NCI-H774 (cell line): ENCODE data around the gene TMIGD3.

Source experiments
- DNase-seq: peaks from one replicate; lab custom pipeline; 2025; lab: John Stamatoyannopoulos, UW

Gene TMIGD3

DNA sequence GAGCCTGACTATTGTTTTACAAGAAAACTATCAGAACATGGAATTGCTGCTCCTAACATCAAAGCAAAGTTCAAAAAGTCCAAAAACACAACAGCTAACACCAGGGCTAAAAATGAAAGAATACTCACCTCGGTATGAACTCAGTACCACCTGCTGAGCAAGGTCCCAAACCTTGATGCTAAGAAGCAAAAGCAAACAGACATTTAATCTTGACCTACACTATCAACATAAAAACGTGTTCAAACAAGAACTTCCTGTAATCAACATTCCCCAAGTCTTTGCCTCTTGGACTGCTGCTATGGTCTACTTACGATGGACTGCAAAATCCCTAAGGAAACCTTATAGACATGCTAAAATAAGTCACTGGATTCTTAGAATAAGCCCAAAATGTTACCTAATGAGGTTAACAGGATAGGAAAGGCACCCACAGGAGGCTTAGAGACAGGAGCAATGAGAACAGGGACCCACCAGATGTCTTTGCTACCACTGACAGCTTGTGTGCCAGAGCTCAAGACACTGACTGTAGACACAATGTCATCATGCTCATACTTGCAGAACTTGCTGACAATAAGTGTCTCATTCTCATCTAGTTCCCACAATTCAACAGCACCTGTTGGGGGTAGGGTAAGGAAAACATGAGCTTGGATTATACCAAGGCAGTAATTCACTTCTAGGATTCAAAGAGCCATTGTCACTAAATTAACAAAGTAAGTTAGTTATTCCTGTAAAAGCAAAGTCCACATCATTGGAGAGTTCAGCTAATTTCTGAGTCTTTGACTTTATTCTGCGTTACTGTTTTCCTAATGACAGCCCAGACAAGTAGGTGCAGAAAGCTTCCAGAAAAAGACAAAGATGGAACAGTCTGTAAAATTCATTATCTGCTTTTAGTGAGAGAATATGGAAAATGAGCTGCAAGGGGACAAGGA is 56.2 kb downstream of the TMIGD3 start:
- DNase-seq: no peak

DNA sequence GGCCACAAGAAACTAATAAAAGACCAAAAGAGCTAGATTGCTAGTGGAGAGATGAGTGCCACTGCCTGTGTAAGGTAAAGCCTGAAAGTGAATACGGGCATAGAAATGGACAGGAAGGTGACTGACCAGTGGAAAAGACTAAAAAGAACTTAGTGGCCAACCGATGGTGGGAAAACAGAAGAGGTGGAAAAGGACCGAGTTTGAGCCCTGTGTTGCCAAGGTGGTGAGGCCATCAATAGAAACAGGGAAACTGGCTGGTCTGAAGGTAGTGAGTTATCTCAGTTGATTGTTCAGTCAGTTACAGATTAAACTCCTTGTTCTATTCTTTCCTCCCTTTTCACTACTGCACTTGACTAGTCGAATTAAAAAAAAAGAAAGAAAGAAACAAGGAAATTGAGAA is 56.9 kb downstream of the TMIGD3 start:
- no peak for DNase-seq

DNA sequence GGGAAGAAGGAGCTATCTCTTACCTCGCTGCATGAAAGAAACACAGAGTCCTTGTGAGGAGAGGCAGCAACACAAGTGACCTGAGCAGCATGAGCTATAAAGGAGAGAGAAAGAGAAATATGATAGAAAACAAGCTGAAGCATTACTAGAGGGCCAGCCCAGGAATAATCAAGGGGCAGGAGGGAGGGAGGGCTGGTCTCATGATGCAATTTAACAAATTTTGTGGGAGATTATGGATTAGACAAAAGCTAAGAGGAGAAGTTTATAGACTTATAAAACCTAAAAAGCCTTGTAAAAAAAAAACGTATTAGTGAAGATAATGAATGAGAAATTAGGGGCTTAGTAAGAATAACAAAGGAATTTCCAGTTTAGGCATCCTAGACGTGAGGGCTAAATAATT is 59.4 kb downstream of the TMIGD3 start:
- no peak for DNase-seq

DNA sequence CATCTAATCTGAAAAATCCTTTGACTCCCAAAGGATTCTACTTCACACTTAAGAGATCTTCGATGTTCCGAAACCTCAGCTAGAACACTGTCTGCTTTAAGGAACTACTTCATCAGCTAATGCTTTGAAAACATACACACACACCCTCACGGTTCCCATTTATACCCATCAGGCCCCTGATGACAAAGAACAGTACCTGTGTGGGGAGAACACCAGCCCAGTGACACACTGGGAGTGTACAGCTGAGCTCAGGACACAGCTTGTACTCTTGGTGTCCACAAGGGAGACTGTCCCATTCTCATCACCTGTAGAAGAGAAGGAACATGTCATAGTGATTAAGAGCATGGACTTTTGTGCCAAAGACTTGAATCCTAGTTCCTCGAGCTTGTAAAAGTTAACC is 61.0 kb downstream of the TMIGD3 start:
- no peak for DNase-seq

DNA sequence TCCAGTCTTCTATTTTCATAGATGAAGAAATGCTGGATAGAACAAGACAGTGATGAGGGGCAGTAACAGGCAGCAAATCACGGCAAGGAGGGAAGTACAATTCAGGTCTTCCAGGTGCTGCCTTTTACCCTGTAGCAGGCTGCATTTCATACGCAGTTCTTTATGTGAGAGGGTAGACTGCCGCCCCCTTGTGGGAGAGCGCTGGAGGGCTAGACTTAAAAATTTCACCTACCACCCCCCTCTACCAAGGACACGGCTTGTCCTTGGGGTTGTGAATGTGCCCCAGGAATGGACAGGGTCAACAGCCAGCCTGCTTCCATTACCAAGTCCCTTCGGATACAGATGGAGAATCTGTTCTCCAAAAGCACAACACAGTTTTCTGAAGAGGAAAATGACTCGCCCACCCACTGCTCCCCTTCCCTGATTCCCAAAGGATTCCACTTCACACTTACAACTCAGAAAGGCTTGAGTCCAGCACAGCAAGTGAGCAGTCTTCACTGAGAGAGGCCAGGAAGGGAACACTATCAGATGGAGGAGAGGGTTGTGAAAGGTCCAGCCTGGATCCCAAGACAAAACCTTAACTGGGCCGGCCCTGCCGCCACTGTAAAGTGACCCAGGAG is 61.8 kb downstream of the TMIGD3 start:
- no peak for DNase-seq

DNA sequence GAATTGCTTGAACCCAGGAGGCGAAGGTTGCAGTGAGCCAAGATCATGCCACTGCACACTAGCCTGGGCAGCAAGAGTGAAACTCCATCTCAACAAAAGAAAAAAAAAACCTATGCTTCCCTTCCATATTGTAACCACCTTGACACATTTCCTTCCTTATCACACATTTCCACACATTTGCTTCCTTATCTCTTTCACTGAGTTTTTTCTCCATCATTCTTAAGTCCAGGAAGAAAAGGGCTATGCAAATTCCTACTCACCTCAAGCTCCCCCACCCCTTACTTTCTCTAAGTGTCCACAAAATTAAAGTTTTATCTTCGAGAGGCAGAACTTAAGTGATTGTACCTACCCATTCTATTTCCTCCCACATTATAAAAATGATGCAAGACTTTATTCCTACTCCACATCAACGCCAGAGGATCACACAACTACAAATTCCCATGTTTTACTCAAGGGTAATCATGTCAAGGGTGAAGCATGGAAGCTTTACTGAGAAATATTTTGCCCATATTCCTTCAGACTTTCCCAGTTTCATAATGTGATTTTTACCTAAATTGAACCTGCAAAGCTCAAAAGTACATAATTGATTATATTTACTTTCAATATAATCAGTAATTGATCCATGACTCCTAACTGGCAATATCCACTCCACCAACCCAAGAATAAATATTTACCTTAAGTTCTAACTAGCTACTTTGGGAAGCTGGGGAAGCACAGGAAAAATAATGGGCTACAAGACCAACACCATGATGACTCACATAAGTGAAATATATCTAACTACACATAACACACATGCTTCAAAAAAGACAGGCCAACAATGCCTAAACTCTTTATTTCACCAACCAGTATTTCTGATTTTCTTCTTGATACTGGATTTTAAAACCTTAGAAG is 63.7 kb downstream of the TMIGD3 start:
- no peak for DNase-seq

DNA sequence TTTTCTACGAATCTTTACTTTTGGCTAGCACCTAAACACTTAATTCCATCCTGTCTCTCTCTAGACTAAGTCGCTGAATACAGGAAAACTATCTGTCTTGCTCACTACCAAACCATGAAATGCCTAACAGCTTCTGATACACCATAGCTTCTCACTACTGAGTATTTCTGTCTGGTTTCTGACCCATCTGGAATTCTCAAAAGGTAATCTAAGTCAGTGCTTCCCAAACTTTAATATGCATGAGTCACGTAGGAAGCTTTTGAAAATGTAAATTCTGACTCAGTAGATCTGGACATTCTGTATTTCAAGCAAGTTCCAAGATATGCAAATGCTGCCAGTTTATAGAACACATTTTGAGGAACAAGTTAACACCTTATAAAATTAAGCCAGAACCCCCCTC is 66.7 kb downstream of the TMIGD3 start:
- no peak for DNase-seq
